ENCODE measurements around the gene B3GAT1.

B3GAT1 gene

GRCh38 chr11:134407923-134408322, 4.1 kb downstream of the B3GAT1 start:
- no peak for DNase-seq

- DNase-seq = no peak
These were observed 4.7 kb downstream of the B3GAT1 start for GRCh38 chr11:134407321-134407828.

GRCh38 chr11:134406264-134407185, 5.5 kb downstream of the B3GAT1 start:
- DNase-seq = no peak

- no peak for DNase-seq
These were observed 6.2 kb downstream of the B3GAT1 start for GRCh38 chr11:134405841-134406240.

GRCh38 chr11:134405436-134405835, 6.6 kb downstream of the B3GAT1 start:
- no peak for DNase-seq

GRCh38 chr11:134404575-134405341, 7.3 kb downstream of the B3GAT1 start:
- no peak for DNase-seq

GRCh38 chr11:134402910-134403309, 9.1 kb downstream of the B3GAT1 start:
- DNase-seq = no peak

- DNase-seq = no peak
These were observed 9.9 kb downstream of the B3GAT1 start for GRCh38 chr11:134401825-134402809.

GRCh38 chr11:134399996-134400395, 12.0 kb downstream of the B3GAT1 start:
- DNase-seq = no peak

GRCh38 chr11:134399293-134399654, 12.8 kb downstream of the B3GAT1 start:
- no peak for DNase-seq

GRCh38 chr11:134398644-134399292, 13.3 kb downstream of the B3GAT1 start:
- no peak for DNase-seq

GRCh38 chr11:134398079-134398444, 14.0 kb downstream of the B3GAT1 start:
- DNase-seq = no peak

GRCh38 chr11:134397304-134398078, 14.6 kb downstream of the B3GAT1 start:
- DNase-seq = no peak

GRCh38 chr11:134395002-134395401, 17.0 kb downstream of the B3GAT1 start:
- no peak for DNase-seq

GRCh38 chr11:134394311-134394710, 17.7 kb downstream of the B3GAT1 start:
- no peak for DNase-seq

- DNase-seq = no peak
These were observed 18.4 kb downstream of the B3GAT1 start for GRCh38 chr11:134393638-134394037.

- no peak for DNase-seq
These were observed 19.0 kb downstream of the B3GAT1 start for GRCh38 chr11:134392953-134393615.

GRCh38 chr11:134391656-134392055, 20.4 kb downstream of the B3GAT1 start:
- no peak for DNase-seq

GRCh38 chr11:134390706-134391569, 21.1 kb downstream of the B3GAT1 start:
- DNase-seq = no peak
